GM12878 (cell line): ENCODE measurements around the gene AKT1S1. TPM values are rescaled to one million over a fixed set of nuclear protein-coding genes. Genes with fewer than 3 reads are reported as not detected.

ENCODE experiments used
- ATAC-seq: fragments of 200-7000 bp; cut with Tn5 transposase; 3 replicates; pipeline ENCODE4 v1.9.1; 2020; ENCODE audit warnings: mild to moderate bottlenecking, moderate library complexity
- BruUV-seq: library from RNA; stranded (reverse); fragments of 400-500 nt; replicated peaks from 2 replicates; lab custom pipeline; 2021; lab: Mats Ljungman, UMichigan
- CTCF ChIA-PET: fragments of 300-600 bp; sonication (Branson Sonifier 250); formaldehyde crosslinking; extraction: SDS; loops from one replicate; lab custom pipeline; 2021; ENCODE audit warnings: inconsistent platforms; lab: Yijun Ruan, JAX
- POLR2A ChIA-PET: fragments of 350-600 bp; formaldehyde crosslinking; extraction: SDS; loops from one replicate; lab custom pipeline; 2021; ENCODE audit warnings: inconsistent platforms; lab: Charles Lee
- RAD21 ChIA-PET: fragments of 300-600 bp; sonication (Branson Sonifier 250); formaldehyde crosslinking; loops from one replicate; lab custom pipeline; 2023; ENCODE audit warnings: antibody characterized with exemption; ENCODE audit not compliant: unreplicated experiment; lab: Charles Lee
- SMC1A ChIA-PET: fragments of 300-600 bp; sonication (Branson Sonifier 250); formaldehyde crosslinking; loops from one replicate; lab custom pipeline; 2023; ENCODE audit not compliant: unreplicated experiment, uncharacterized antibody; lab: Charles Lee
- DNase-seq: peaks from one replicate; pipeline ENCODE4 v3.0.0-alpha.2; 2011; ENCODE audit warnings: low read depth, low spot score
- FAIRE-seq: peaks from 3 replicates; lab custom pipeline; 2011; peaks lifted over from hg19 to GRCh38; lab: Jason Lieb, UNC
- H2AFZ ChIP-seq: 2 replicates; pipeline ENCODE4 v1.6.0; 2011; ENCODE audit warnings: low read depth, low read length, control low read depth; ENCODE audit not compliant: control insufficient read depth
- H3K27ac ChIP-seq: 2 replicates; pipeline ENCODE4 v1.5.1; 2011; ENCODE audit warnings: control low read depth; ENCODE audit not compliant: control insufficient read depth, insufficient read depth
- H3K27me3 ChIP-seq, 2 experiments: replicated peaks in 1 of 2; 2 replicates each; pipeline versions ENCODE4 v1.6.0 to v1.6.1; 2011; ENCODE audit warnings: low read length in 1 of 2; ENCODE audit not compliant: control insufficient read depth in 2 of 2, insufficient read depth in 2 of 2
- H3K36me3 ChIP-seq, 2 experiments: 2 replicates each; pipeline ENCODE4 v1.5.1; 2011; ENCODE audit warnings: low read length in 1 of 2; ENCODE audit not compliant: control insufficient read depth in 2 of 2, insufficient read depth in 2 of 2
- H3K4me1 ChIP-seq: 2 replicates; pipeline ENCODE4 v1.6.1; 2011; ENCODE audit warnings: mild to moderate bottlenecking, low read length, moderate library complexity, mixed read lengths; ENCODE audit not compliant: control insufficient read depth, insufficient read depth
- H3K4me2 ChIP-seq: 2 replicates; pipeline ENCODE4 v1.6.0; 2011; ENCODE audit warnings: control low read depth; ENCODE audit not compliant: control insufficient read depth, insufficient read depth
- H3K4me3 ChIP-seq: fragments of 200-600 bp; sonication (generic); 2 replicates; pipeline ENCODE4 v1.5.1; 2016
- H3K79me2 ChIP-seq: 2 replicates; pipeline ENCODE4 v1.6.0; 2011; ENCODE audit warnings: low read length; ENCODE audit not compliant: control insufficient read depth, insufficient read depth
- H3K9ac ChIP-seq: 2 replicates; pipeline ENCODE4 v1.8.0; 2011; ENCODE audit warnings: low read length, control low read depth, mixed read lengths; ENCODE audit not compliant: control insufficient read depth, insufficient read depth
- H3K9me3 ChIP-seq: replicated peaks from 3 replicates; pipeline ENCODE4 v1.5.1; 2011; ENCODE audit warnings: mild to moderate bottlenecking, low read length; ENCODE audit not compliant: control insufficient read depth, insufficient read depth
- H4K20me1 ChIP-seq: 2 replicates; pipeline ENCODE4 v1.6.0; 2011; ENCODE audit not compliant: control insufficient read depth, insufficient read depth
- E2F8 ChIP-seq: fragments of 450-650 bp; IDR thresholded peaks from 2 replicates; pipeline ENCODE4 v1.6.1; 2018; ENCODE audit warnings: mild to moderate bottlenecking, low read depth, moderate library complexity; ENCODE audit not compliant: partially characterized antibody
- FOXK2 ChIP-seq: fragments of 450-650 bp; IDR thresholded peaks from 2 replicates; pipeline ENCODE4 v1.6.1; 2017; ENCODE audit warnings: mild to moderate bottlenecking, moderate library complexity
- MYB ChIP-seq: fragments of 150-350 bp; IDR thresholded peaks from 2 replicates; pipeline ENCODE4 v1.6.1; 2014; ENCODE audit warnings: mild to moderate bottlenecking, low read depth, low read length, borderline replicate concordance
- SP1 ChIP-seq: IDR thresholded peaks from one replicate; pipeline ENCODE4 v1.6.1; 2011; ENCODE audit warnings: low read depth, low read length
- ZNF217 ChIP-seq: fragments of 450-650 bp; IDR thresholded peaks from 2 replicates; pipeline ENCODE4 v1.6.1; 2017; ENCODE audit warnings: antibody characterized with exemption, mild to moderate bottlenecking
- WGBS: methylation state at CpG from one replicate; pipeline ENCODE4 v1.1.6; 2016; ENCODE audit warnings: low lambda C conversion rate; ENCODE audit not compliant: insufficient replicate concordance, insufficient coverage; ENCODE audit errors: missing lambda C conversion rate; 5-methylcytosine and 5-hydroxymethylcytosine counted together
- in situ Hi-C: fragments of 300-500 bp; cut with MboI; formaldehyde crosslinking; loops from 9 replicates; pipeline ENCODE4 v1.14.3; 2018; ENCODE audit warnings: mixed read lengths
- intact Hi-C: fragments of 100-400 bp; cut with micrococcal nuclease; formaldehyde crosslinking; loops from one replicate; pipeline ENCODE4 v1.14.2; 2022; ENCODE audit not compliant: unreplicated experiment
- polyA plus RNA-seq, 11 experiments: library from polyadenylated mRNA; depleted of rRNA in 4 of 11; unstranded in 6 of 11; stranded (reverse) in 5 of 11; fragments of >200 nt; fragmentation: Nextera tagmentation in 4 of 11; fragmentation: Illumina TruSeq in 1 of 11; extraction: Ambion mirVana in 4 of 11; extraction: Trizol in 1 of 11; gene quantifications; 1 replicate in 1 of 11; 2 replicates in 10 of 11; pipeline versions ENCODE4 v1.2.1 to v1.2.3, GENCODE V29; 2011 to 2016; ENCODE audit warnings: inconsistent platforms in 2 of 11, missing spikeins in 2 of 11, low read depth in 1 of 11
- total RNA-seq, 4 experiments: library from RNA; depleted of rRNA in 3 of 4; stranded (reverse); fragments of >200 nt in 3 of 4; fragmentation: Illumina TruSeq in 1 of 4; extraction: Trizol in 1 of 4; gene quantifications; 2 replicates each; pipeline versions ENCODE4 v1.2.1 to v1.2.3, GENCODE V29; 2013 to 2021
- TF ChIP-seq, protein P1 (sequence below): IDR thresholded peaks from 2 replicates; pipeline ENCODE4 v1.6.1; 2012; ENCODE audit warnings: low read depth, low read length, improper control_type of control experiment

The AKT1S1 gene
- total and polyA plus RNA-seq, 10 of the 15 experiments (the other 5 are each of a cell fraction or from before 2014, with no cell fraction given): 0.43 to 23.0 (median 12.3) TPM

DNA sequence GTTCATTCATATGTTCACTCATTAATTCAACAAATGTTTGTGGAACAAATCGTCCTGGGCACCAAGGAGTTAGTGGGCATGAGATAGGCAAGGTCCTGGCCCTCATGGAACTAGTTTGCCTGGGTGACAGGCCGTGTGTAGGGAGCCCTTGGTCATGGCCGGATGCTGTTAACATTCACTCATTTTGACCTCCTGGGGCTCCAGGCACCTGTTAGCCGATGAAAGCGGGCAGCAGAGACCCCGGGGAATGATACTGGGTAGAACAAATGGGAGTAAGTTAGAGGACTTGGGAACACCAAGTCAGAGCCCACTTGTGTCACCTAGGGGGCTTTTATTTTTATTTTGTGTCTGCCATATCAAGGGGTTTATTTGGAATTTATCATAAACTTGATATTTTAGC is 52.5 kb downstream of the AKT1S1 start:
- no TSS peak for BruUV-seq
- RAD21 ChIA-PET: interaction anchor here (0.7 kb wide), 1 partner anchor 251 kb away, joined by 5 read pairs; no protein-coding TSS in a partner anchor
- H2AFZ ChIP-seq: no peak overlapping the region
- no peak overlapping the region for H3K4me3 ChIP-seq
- SMC1A ChIA-PET: no interaction called here
- H3K4me1 ChIP-seq: peaks cover 5% of the 10 kb centered on the region; the same call in 1 of the 2 replicates
- H3K36me3 ChIP-seq: peaks cover 5 to 18% of the 10 kb centered on the region in 2 experiments
- no peak for DNase-seq
- 74% methylated on average over 6 of the region's 6 CpGs for WGBS
- no peaks in the 10 kb centered on the region for H3K27me3 ChIP-seq
- no peak overlapping the region for H3K9ac ChIP-seq
- intact Hi-C loops: no loop called here
- peaks cover 3% of the 10 kb centered on the region for H4K20me1 ChIP-seq
- H3K27ac ChIP-seq: no peak overlapping the region
- no peak overlapping the region for H3K4me2 ChIP-seq
- TF ChIP-seq FOXK2 (no peak), SP1 (no peak), E2F8 (no peak), ZNF217 (no peak), MYB (no peak)
- TF ChIP-seq, protein P1, sequence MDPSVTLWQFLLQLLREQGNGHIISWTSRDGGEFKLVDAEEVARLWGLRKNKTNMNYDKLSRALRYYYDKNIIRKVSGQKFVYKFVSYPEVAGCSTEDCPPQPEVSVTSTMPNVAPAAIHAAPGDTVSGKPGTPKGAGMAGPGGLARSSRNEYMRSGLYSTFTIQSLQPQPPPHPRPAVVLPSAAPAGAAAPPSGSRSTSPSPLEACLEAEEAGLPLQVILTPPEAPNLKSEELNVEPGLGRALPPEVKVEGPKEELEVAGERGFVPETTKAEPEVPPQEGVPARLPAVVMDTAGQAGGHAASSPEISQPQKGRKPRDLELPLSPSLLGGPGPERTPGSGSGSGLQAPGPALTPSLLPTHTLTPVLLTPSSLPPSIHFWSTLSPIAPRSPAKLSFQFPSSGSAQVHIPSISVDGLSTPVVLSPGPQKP: no peak
- POLR2A ChIA-PET: interaction anchor here (0.6 to 1.2 kb wide), 2 partner anchors 14 to 16 kb away, joined by 3 read pairs; no protein-coding TSS in a partner anchor
- H3K9me3 ChIP-seq: no peaks in the 10 kb centered on the region
- in situ Hi-C loops: no loop called here
- peaks cover 14% of the 10 kb centered on the region for H3K79me2 ChIP-seq
- ATAC-seq: no peak
- no peak for FAIRE-seq
- CTCF ChIA-PET: no interaction called here
